SK-N-MC (cell line): ENCODE data around the gene HPS4.

Source experiments
- EZH2 ChIP-seq: fragments of 200-600 bp; sonication (generic); IDR thresholded peaks from one replicate; pipeline ENCODE4 v1.6.1; 2017; ENCODE audit warnings: antibody characterized with exemption
- FOXP2 ChIP-seq: optimal IDR thresholded peaks from 2 replicates; pipeline ENCODE3; 2011; ENCODE audit warnings: mild to moderate bottlenecking, moderate library complexity; ENCODE audit not compliant: insufficient read depth; ENCODE audit errors: extremely low read length, control extremely low read depth
- POLR2AphosphoS5 ChIP-seq: IDR thresholded peaks from 2 replicates; pipeline ENCODE4 v1.6.1; 2012; ENCODE audit warnings: mild to moderate bottlenecking, low read depth, low read length, borderline replicate concordance

DNA sequence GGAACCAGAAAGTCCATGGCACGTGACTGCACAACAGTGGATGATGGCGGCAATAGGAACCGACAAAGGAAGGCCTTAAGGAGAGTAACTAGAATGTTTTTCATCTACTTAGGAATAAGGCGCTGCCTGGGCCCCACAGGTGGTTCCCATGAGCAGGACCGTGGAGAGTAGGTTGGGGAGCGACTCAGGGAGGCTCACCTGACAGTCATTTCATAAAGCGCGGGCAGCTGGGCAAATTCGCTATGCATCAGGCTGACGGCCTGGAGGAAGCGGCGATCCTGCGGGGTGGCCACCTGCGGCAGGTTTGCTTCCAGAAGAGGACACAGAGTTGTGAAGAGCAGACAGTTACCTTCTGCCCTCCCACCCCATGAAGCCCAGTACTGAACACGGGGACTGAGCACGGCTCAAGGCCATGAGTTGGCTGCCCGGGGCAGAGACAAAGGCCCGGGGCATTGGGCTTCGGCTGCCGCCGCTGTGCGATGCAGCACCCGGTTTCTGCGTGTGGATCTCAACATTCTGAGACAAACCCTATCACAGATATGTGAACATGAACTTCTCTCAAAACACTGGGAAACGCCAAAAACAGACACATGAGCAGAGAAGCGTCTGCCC lies 25.8 kb downstream of the HPS4 start:
- TF ChIP-seq POLR2AphosphoS5 (no peak), EZH2 (no peak), FOXP2 (no peak)
